Adrenal gland (tissue), 12 donors: Measurements from ENCODE around the gene PTRHD1. TPM values are rescaled to one million over a fixed set of nuclear protein-coding genes. Genes with fewer than 3 reads are reported as not detected.
"Not testable (repeated sequence)": the region's sequence is repeated elsewhere in the genome, so short reads cannot be mapped to it uniquely, and the experiment has no call there.

Experiments used
- DNase-seq, 7 donors: peaks; one replicate each; pipeline ENCODE4 v3.0.0-alpha.2; 2019 to 2020
- H3K27ac ChIP-seq, 5 donors: fragments of 200-600 bp; sonication (generic) in 4 of 5; 1 replicate in 3 of 5; 2 replicates in 2 of 5; pipeline versions ENCODE4 v1.5.1 to v1.8.0; 2016 to 2020; ENCODE audit warnings: mild to moderate bottlenecking in 1 of 5
- H3K27me3 ChIP-seq: fragments of 200-600 bp; 2 replicates; pipeline ENCODE4 v1.8.0; 2021
- H3K36me3 ChIP-seq, 2 donors: fragments of 200-600 bp; replicated peaks in 1 of 2; 1 replicate in 1 of 2; 2 replicates in 1 of 2; pipeline versions ENCODE4 v1.5.1 to v1.8.0; 2018 to 2022
- H3K4me1 ChIP-seq, 2 donors: fragments of 200-600 bp; replicated peaks in 1 of 2; 1 replicate in 1 of 2; 2 replicates in 1 of 2; pipeline versions ENCODE4 v1.5.1 to v1.8.0; 2018 to 2021
- H3K4me3 ChIP-seq, 4 donors: fragments of 200-600 bp; sonication (generic) in 3 of 4; one replicate each; pipeline ENCODE4 v1.5.1; 2016 to 2018
- H3K9me3 ChIP-seq, 3 donors: fragments of 200-600 bp; sonication (generic) in 1 of 3; replicated peaks in 1 of 3; 1 replicate in 2 of 3; 2 replicates in 1 of 3; pipeline versions ENCODE4 v1.5.1 to v1.8.0; 2016 to 2021
- CTCF ChIP-seq, 6 experiments: fragments of 450-650 bp in 4 of 6; fragments of 200-600 bp in 2 of 6; sonication (generic) in 1 of 6; IDR thresholded peaks; 1 replicate in 5 of 6; 2 replicates in 1 of 6; pipeline versions ENCODE4 v1.5.1 to v1.8.0; 2016 to 2021; ENCODE audit warnings: antibody characterized with exemption in 6 of 6, mild to moderate bottlenecking in 2 of 6, moderate library complexity in 1 of 6
- POLR2A ChIP-seq, 2 donors: fragments of 450-650 bp; IDR thresholded peaks; one replicate each; pipeline ENCODE4 v1.6.1; 2017; ENCODE audit warnings: antibody characterized with exemption in 2 of 2, mild to moderate bottlenecking in 2 of 2, moderate library complexity in 1 of 2
- WGBS, 4 donors: extraction: QIAGEN DNeasy Blood & Tissue Kit in 2 of 4; methylation state at CpG; one replicate each; pipeline versions ENCODE4 v1.1.5 to v1.1.7; 2013 to 2017; 5-methylcytosine and 5-hydroxymethylcytosine counted together
- intact Hi-C, 2 donors: fragments of 100-400 bp; cut with DNase I; formaldehyde crosslinking; loops; one replicate each; pipeline versions ENCODE4 v1.14.1 to v1.15.0; 2022 to 2023
- polyA plus RNA-seq, 3 donors: library from polyadenylated mRNA; stranded (reverse); fragments of 200-250 nt in 2 of 3; fragments of 350-450 nt in 1 of 3; fragmentation: Illumina TruSeq in 1 of 3; extraction: RNeasy Lipid Tissue Mini Kit (QIAGEN cat#74804) in 1 of 3; gene quantifications; one replicate each; pipeline ENCODE4 v1.2.3, GENCODE V29; 2013 to 2014
- total RNA-seq, 9 donors: library from RNA; depleted of rRNA in 4 of 9; stranded (reverse); fragments of >200 nt in 4 of 9; fragments of 120-200 nt in 1 of 9; fragmentation: NEBNext Ultra II Directional in 1 of 9; extraction: Animal tissue kit (Norgen Biotek cat#: 25700) in 1 of 9; gene quantifications; one replicate each; pipeline versions ENCODE4 v1.1.0 to v1.2.4, GENCODE V29; 2013 to 2023
- donor health status: healthy with polysubstance abuse.
- donor health status: Bipolar disorder and iron deficiency.
- donor health status: DM: yes; HTN: yes; CAD: no.
- donor health status: DM: no; HTN: no; CAD: no.
- donor health status: DM: no; HTN: no; CAD: no.
- donor health status: DM: yes; HTN: yes; CAD: no.

Gene PTRHD1
- total and polyA plus RNA-seq, 12 donors, result 18.6 to 87.3 (median 53.3) TPM

GRCh38 chr2:24837996-24838513 is 44.9 kb upstream of the PTRHD1 start:
- intact Hi-C loops, result no loop called here
- no peaks in the 10 kb centered on the region for H3K36me3 ChIP-seq
- no peak overlapping the region for H3K4me3 ChIP-seq
- no peak for TF ChIP-seq CTCF (IDR thresholded peaks at IDR 0.05)
- no peak for TF ChIP-seq POLR2A (IDR thresholded peaks at IDR 0.05)
- H3K9me3 ChIP-seq, result no peaks in the 10 kb centered on the region
- WGBS, 4 donors, result 89 to 95% (median 93%) methylated on average over 4 to 5 of the region's 5 CpGs
- no peaks in the 10 kb centered on the region for H3K27me3 ChIP-seq
- no peak for DNase-seq
- H3K27ac ChIP-seq, result no peak overlapping the region
- no peaks in the 10 kb centered on the region for H3K4me1 ChIP-seq

- H3K27ac ChIP-seq, result no peak overlapping the region
- H3K27me3 ChIP-seq, result no peaks in the 10 kb centered on the region
- 94 to 98% (median 96%) methylated on average over 5 to 9 of the region's 9 CpGs for WGBS, 4 donors
- H3K4me1 ChIP-seq, result no peaks in the 10 kb centered on the region
- no peaks in the 10 kb centered on the region for H3K9me3 ChIP-seq
- intact Hi-C loops, result no loop called here
- H3K36me3 ChIP-seq, result no peaks in the 10 kb centered on the region
- no peak for TF ChIP-seq POLR2A (IDR thresholded peaks at IDR 0.05)
- no peak for TF ChIP-seq CTCF (IDR thresholded peaks at IDR 0.05)
- DNase-seq, result no peak
- no peak overlapping the region for H3K4me3 ChIP-seq
Measured at GRCh38 chr2:24836706-24837105, 43.5 kb upstream of the PTRHD1 start.

GRCh38 chr2:24836206-24836605 is 43.0 kb upstream of the PTRHD1 start:
- Histone ChIP-seq H3K27me3 (no peaks in the 10 kb centered on the region), H3K27ac (no peak overlapping the region), H3K4me1 (no peaks in the 10 kb centered on the region), H3K36me3 (no peaks in the 10 kb centered on the region), H3K4me3 (no peak overlapping the region), H3K9me3 (no peaks in the 10 kb centered on the region)
- intact Hi-C loops, result no loop called here
- DNase-seq, result no peak
- TF ChIP-seq POLR2A (IDR thresholded peaks at IDR 0.05) (no peak), CTCF (IDR thresholded peaks at IDR 0.05) (no peak)
- WGBS, 4 donors, result 94 to 100% (median 96%) methylated on average over 1 to 8 of the region's 8 CpGs

DNA sequence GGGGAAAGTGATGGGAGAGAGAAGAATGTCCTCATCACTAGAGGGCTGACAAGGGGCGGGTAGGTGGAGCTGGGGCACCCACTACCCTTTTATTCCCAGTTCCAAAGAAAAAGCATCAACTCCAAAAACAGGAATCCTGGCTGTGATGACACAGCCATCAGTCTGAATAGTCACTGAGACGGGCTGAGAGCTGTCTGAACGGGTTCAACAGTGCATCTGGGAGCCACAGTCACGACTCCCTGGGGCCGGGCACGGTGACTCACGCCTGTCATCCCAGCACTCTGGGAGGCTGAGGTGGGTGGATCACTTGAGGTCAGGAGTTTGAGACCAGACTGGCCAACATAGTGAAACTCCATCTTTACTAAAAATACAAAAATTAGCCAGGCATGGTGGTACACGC is 42.2 kb upstream of the PTRHD1 start:
- H3K36me3 ChIP-seq, DNase-seq, H3K4me1 ChIP-seq, intact Hi-C loops, H3K9me3 ChIP-seq, H3K27me3 ChIP-seq, H3K27ac ChIP-seq, H3K4me3 ChIP-seq: not testable (repeated sequence)
- WGBS, 4 donors, result 75 to 90% (median 82%) methylated on average over 8 of the region's 8 CpGs

DNA sequence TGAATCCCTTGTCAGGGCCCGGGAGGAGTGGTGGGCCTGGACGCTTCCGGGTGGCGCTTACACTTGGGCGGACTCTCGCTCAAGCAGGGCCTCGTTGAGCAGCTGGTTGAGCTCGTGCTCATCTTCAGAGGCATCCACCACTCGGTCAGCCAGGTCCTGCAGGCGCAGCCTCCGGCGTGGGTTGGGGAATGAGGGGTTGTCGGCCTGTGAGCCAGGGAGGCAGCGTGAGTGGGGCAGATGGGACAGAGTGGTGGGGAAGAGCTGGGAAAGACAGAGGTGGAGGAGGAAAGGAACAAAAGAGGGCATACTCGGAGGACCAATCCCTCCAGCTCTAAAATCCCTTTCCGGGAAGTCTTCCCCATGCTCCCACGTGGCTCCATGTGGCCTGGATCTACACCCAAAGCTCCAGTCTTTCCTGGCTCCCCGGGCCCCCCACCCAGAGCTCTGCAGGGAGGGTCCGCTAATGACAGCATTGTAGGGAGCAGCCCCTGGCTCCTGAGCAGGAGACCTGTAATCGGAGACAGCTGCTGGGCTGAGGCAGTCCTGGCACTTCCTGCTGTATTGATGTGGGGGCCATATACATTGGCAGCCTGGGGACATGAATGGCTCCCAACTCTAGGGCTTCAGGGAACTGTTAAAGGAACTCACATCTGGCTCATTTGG is 41.7 kb upstream of the PTRHD1 start:
- intact Hi-C loops, result no loop called here
- H3K36me3 ChIP-seq, result no peaks in the 10 kb centered on the region
- 93 to 96% (median 95%) methylated on average over 19 to 20 of the region's 20 CpGs for WGBS, 4 donors

More for the DNA sequence above, 41.7 kb upstream of the PTRHD1 start:
- Histone ChIP-seq H3K27ac (no peak overlapping the region), H3K9me3 (no peaks in the 10 kb centered on the region), H3K4me3 (no peak overlapping the region), H3K27me3 (no peaks in the 10 kb centered on the region), H3K4me1 (no peaks in the 10 kb centered on the region)
- TF ChIP-seq CTCF (IDR thresholded peaks at IDR 0.05), result no peak
- TF ChIP-seq POLR2A (IDR thresholded peaks at IDR 0.05), result no peak
- DNase-seq, result no peak
